Measurements from ENCODE around the gene HPX.

The HPX gene

GRCh38 chr11:6404342-6405051 is 36.3 kb downstream of the HPX start:
- H3K4me3 ChIP-seq (ENCODE audit: low read depth, low read length) = no peak overlapping the region
- TF ChIP-seq, protein P1, sequence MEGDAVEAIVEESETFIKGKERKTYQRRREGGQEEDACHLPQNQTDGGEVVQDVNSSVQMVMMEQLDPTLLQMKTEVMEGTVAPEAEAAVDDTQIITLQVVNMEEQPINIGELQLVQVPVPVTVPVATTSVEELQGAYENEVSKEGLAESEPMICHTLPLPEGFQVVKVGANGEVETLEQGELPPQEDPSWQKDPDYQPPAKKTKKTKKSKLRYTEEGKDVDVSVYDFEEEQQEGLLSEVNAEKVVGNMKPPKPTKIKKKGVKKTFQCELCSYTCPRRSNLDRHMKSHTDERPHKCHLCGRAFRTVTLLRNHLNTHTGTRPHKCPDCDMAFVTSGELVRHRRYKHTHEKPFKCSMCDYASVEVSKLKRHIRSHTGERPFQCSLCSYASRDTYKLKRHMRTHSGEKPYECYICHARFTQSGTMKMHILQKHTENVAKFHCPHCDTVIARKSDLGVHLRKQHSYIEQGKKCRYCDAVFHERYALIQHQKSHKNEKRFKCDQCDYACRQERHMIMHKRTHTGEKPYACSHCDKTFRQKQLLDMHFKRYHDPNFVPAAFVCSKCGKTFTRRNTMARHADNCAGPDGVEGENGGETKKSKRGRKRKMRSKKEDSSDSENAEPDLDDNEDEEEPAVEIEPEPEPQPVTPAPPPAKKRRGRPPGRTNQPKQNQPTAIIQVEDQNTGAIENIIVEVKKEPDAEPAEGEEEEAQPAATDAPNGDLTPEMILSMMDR (IDR thresholded peaks at IDR 0.05; ENCODE audit: low read depth, low read length) = no peak

- no peak overlapping the region for H3K4me3 ChIP-seq (ENCODE audit: low read depth, low read length)
- TF ChIP-seq, protein P1 (IDR thresholded peaks at IDR 0.05; ENCODE audit: low read depth, low read length) = no peak
Measured at GRCh38 chr11:6403539-6403938, 37.2 kb downstream of the HPX start.

DNA sequence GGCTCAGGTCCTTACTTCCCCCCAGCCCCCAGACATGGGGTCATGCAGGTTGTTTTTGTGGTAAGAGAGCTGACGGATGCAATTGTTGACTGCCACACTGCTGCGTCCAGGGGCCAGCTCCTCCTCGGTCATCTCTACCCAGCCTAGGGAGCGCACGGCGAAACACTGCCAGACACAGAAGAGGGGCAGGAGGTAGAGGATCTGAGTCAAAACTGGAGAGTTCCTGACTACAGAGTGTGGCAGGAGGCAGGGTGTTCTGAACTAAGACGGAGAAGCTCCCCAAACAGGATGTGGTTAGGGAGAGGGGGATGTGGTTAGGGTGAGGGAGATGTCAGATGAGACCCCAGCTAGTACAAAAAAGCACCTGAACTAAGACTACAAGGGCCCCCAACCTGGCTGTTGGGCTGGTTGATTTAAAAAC is 38.2 kb downstream of the HPX start:
- TF ChIP-seq, protein P1 (IDR thresholded peaks at IDR 0.05; ENCODE audit: low read depth, low read length) = no peak
- H3K4me3 ChIP-seq (ENCODE audit: low read depth, low read length) = no peak overlapping the region

GRCh38 chr11:6402061-6402470 is 38.7 kb downstream of the HPX start:
- H3K4me3 ChIP-seq (ENCODE audit: low read depth, low read length) = no peak overlapping the region
- TF ChIP-seq, protein P1 (IDR thresholded peaks at IDR 0.05; ENCODE audit: low read depth, low read length) = no peak

GRCh38 chr11:6401464-6401863 is 39.3 kb downstream of the HPX start:
- H3K4me3 ChIP-seq (ENCODE audit: low read depth, low read length) = no peak overlapping the region
- TF ChIP-seq, protein P1 (IDR thresholded peaks at IDR 0.05; ENCODE audit: low read depth, low read length) = no peak

GRCh38 chr11:6400431-6401345 is 40.1 kb downstream of the HPX start:
- TF ChIP-seq, protein P1 (IDR thresholded peaks at IDR 0.05; ENCODE audit: low read depth, low read length) = no peak
- no peak overlapping the region for H3K4me3 ChIP-seq (ENCODE audit: low read depth, low read length)

DNA sequence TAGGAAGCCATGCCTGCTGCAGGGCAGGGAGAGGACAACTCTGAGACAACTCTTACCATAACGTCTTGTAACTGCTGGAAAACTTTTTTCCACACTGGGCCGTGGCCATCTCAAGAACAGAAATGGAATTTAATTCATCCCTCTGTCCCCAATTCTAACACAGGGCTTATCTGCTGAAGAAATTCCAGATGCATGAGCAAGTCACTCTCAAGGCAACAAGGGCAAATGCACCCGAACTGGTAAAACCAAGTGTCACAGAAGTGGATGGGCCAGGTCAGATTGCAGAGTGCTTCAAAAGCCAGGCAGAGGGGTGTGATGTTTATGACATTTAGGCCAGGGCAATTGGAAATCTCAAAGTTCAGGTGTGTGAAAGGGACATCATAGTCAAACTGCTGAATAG is 43.2 kb downstream of the HPX start:
- TF ChIP-seq, protein P1 (IDR thresholded peaks at IDR 0.05; ENCODE audit: low read depth, low read length) = no peak
- no peak overlapping the region for H3K4me3 ChIP-seq (ENCODE audit: low read depth, low read length)

Data from WI38 (cell line).